H1 (cell line): ENCODE measurements around the gene RALA. TPM values are rescaled to one million over a fixed set of nuclear protein-coding genes. Genes with fewer than 3 reads are reported as not detected.

ENCODE experiments used
- CTCF ChIA-PET: fragments of 300-600 bp; sonication (Branson Sonifier 250); formaldehyde crosslinking; loops from one replicate; lab custom pipeline; 2021; ENCODE audit not compliant: partially characterized antibody; lab: Charles Lee
- POLR2A ChIA-PET: fragments of 300-600 bp; sonication (Branson Sonifier 250); formaldehyde crosslinking; loops from one replicate; lab custom pipeline; 2021; ENCODE audit warnings: inconsistent platforms; ENCODE audit not compliant: partially characterized antibody; lab: Charles Lee
- DNase-seq, 2 experiments: peaks; one replicate each; pipeline versions ENCODE4 v3.0.0 to v3.0.0-alpha.2; 2010 to 2022; ENCODE audit warnings: low spot score in 2 of 2, low read depth in 1 of 2, mixed read lengths in 1 of 2
- FAIRE-seq: peaks from 2 replicates; lab custom pipeline; 2011; peaks lifted over from hg19 to GRCh38; lab: Jason Lieb, UNC
- H2AFZ ChIP-seq: 2 replicates; pipeline ENCODE4 v1.8.1; 2012; ENCODE audit warnings: low read length, inconsistent platforms
- H2AK5ac ChIP-seq: 2 replicates; pipeline ENCODE4 v1.6.1; 2013; ENCODE audit warnings: low read depth, low read length
- H2BK120ac ChIP-seq: replicated peaks from 2 replicates; pipeline ENCODE3; 2013; ENCODE audit warnings: low read depth, low read length, inconsistent platforms
- H2BK12ac ChIP-seq: 2 replicates; pipeline ENCODE4 v1.6.1; 2013; ENCODE audit warnings: low read depth, low read length
- H2BK15ac ChIP-seq: 2 replicates; pipeline ENCODE4 v1.6.1; 2013; ENCODE audit warnings: low read length
- H2BK20ac ChIP-seq: 2 replicates; pipeline ENCODE4 v1.6.1; 2013; ENCODE audit warnings: low read length
- H2BK5ac ChIP-seq: 2 replicates; pipeline ENCODE4 v1.6.1; 2013; ENCODE audit warnings: low read depth, low read length
- H3K14ac ChIP-seq: 2 replicates; pipeline ENCODE4 v1.6.1; 2013; ENCODE audit warnings: inconsistent platforms; ENCODE audit not compliant: insufficient read length
- H3K18ac ChIP-seq: 2 replicates; pipeline ENCODE4 v1.6.1; 2013; ENCODE audit warnings: low read length; ENCODE audit errors: extremely low read depth
- H3K23ac ChIP-seq: 2 replicates; pipeline ENCODE4 v1.6.1; 2013; ENCODE audit warnings: inconsistent platforms; ENCODE audit not compliant: insufficient read length
- H3K23me2 ChIP-seq: 2 replicates; pipeline ENCODE4 v1.6.1; 2013; ENCODE audit warnings: low read depth, low read length
- H3K27ac ChIP-seq: 2 replicates; pipeline ENCODE4 v1.6.1; 2011; ENCODE audit warnings: low read depth, low read length, inconsistent platforms
- H3K27me3 ChIP-seq, 4 experiments: replicated peaks in 1 of 4; 1 replicate in 1 of 4; 2 replicates in 3 of 4; pipeline versions ENCODE4 v1.6.1 to v1.8.1; 2011 to 2013; ENCODE audit warnings: low read length in 3 of 4, mild to moderate bottlenecking in 3 of 4, inconsistent platforms in 2 of 4, mixed read lengths in 2 of 4, moderate library complexity in 1 of 4; ENCODE audit not compliant: control insufficient read depth in 3 of 4, insufficient read depth in 3 of 4; ENCODE audit errors: extremely low read depth in 1 of 4
- H3K36me3 ChIP-seq, 4 experiments: 2 replicates each; pipeline versions ENCODE4 v1.6.1 to v1.8.1; 2011 to 2013; ENCODE audit warnings: mild to moderate bottlenecking in 4 of 4, low read length in 3 of 4, moderate library complexity in 2 of 4, control low read depth in 1 of 4, inconsistent platforms in 1 of 4; ENCODE audit not compliant: insufficient read depth in 4 of 4, control insufficient read depth in 2 of 4
- H3K4ac ChIP-seq: replicated peaks from 2 replicates; pipeline ENCODE3; 2013; ENCODE audit warnings: low read length, low read depth, mixed read lengths, inconsistent platforms; ENCODE audit not compliant: insufficient read length
- H3K4me1 ChIP-seq, 4 experiments: replicated peaks in 1 of 4; 1 replicate in 1 of 4; 2 replicates in 3 of 4; pipeline versions ENCODE4 v1.6.1 to v1.8.1; 2011 to 2013; ENCODE audit warnings: low read length in 3 of 4, inconsistent platforms in 2 of 4, mixed read lengths in 1 of 4; ENCODE audit not compliant: insufficient read depth in 4 of 4, control insufficient read depth in 3 of 4
- H3K4me2 ChIP-seq, 2 experiments: 2 replicates each; pipeline versions ENCODE4 v1.6.1 to v1.8.1; 2011 to 2013; ENCODE audit warnings: low read depth in 2 of 2, low read length in 2 of 2, control low read depth in 1 of 2, inconsistent platforms in 1 of 2, mild to moderate bottlenecking in 1 of 2; ENCODE audit not compliant: insufficient read depth in 1 of 2
- H3K4me3 ChIP-seq, 4 experiments: fragments of 200-600, 300-600 bp in 1 of 4; sonication (generic), shearing (Covaris generic), sonication (Bioruptor Twin) in 1 of 4; 2 replicates each; pipeline versions ENCODE4 v1.5.1 to v1.8.1; 2011 to 2016; ENCODE audit warnings: low read length in 4 of 4, low read depth in 3 of 4, control low read depth in 2 of 4, inconsistent platforms in 2 of 4, mild to moderate bottlenecking in 2 of 4, mixed read lengths in 1 of 4, moderate library complexity in 1 of 4; ENCODE audit not compliant: insufficient read depth in 2 of 4; ENCODE audit errors: extremely low read depth in 1 of 4
- H3K56ac ChIP-seq: replicated peaks from 2 replicates; pipeline ENCODE3; 2013; ENCODE audit warnings: low read depth, mild to moderate bottlenecking, mixed read lengths, low read length, inconsistent platforms; ENCODE audit not compliant: insufficient read length
- H3K79me1 ChIP-seq: 2 replicates; pipeline ENCODE4 v1.6.1; 2013; ENCODE audit warnings: low read depth, low read length, control low read depth
- H3K79me2 ChIP-seq, 2 experiments: 2 replicates each; pipeline versions ENCODE4 v1.6.1 to v1.8.1; 2012 to 2013; ENCODE audit warnings: low read length in 2 of 2, mild to moderate bottlenecking in 2 of 2, inconsistent platforms in 1 of 2; ENCODE audit not compliant: insufficient read depth in 2 of 2, control insufficient read depth in 1 of 2
- H3K9ac ChIP-seq, 4 experiments: replicated peaks in 1 of 4; 1 replicate in 1 of 4; 2 replicates in 3 of 4; pipeline versions ENCODE4 v1.6.1 to v1.8.1; 2011 to 2013; ENCODE audit warnings: low read depth in 3 of 4, low read length in 3 of 4, control low read depth in 2 of 4, mild to moderate bottlenecking in 2 of 4, moderate library complexity in 2 of 4, inconsistent platforms in 1 of 4; ENCODE audit errors: extremely low read depth in 1 of 4
- H3K9me3 ChIP-seq, 2 experiments: 2 replicates each; pipeline versions ENCODE4 v1.6.1 to v1.8.1; 2012 to 2013; ENCODE audit warnings: mild to moderate bottlenecking in 2 of 2, moderate library complexity in 2 of 2, control low read depth in 1 of 2, inconsistent platforms in 1 of 2, low read depth in 1 of 2, low read length in 1 of 2, mixed read lengths in 1 of 2; ENCODE audit not compliant: insufficient read depth in 2 of 2
- H4K20me1 ChIP-seq, 2 experiments: replicated peaks in 1 of 2; 2 replicates each; pipeline versions ENCODE3 to v1.8.1; 2011 to 2013; ENCODE audit warnings: inconsistent platforms in 2 of 2, low read length in 2 of 2, mild to moderate bottlenecking in 1 of 2; ENCODE audit not compliant: insufficient read depth in 2 of 2, control insufficient read depth in 1 of 2
- H4K5ac ChIP-seq: 2 replicates; pipeline ENCODE4 v1.6.1; 2013; ENCODE audit warnings: low read length, low read depth, mixed read lengths, inconsistent platforms; ENCODE audit not compliant: insufficient read length
- H4K8ac ChIP-seq: 2 replicates; pipeline ENCODE4 v1.8.0; 2013; ENCODE audit warnings: mild to moderate bottlenecking, moderate library complexity, low read length, inconsistent platforms; ENCODE audit not compliant: insufficient read depth; ENCODE audit errors: extremely low read depth
- H4K91ac ChIP-seq: replicated peaks from 2 replicates; pipeline ENCODE3; 2013; ENCODE audit warnings: low read length, mixed read lengths, inconsistent platforms; ENCODE audit not compliant: insufficient read length
- KDM1A ChIP-seq: fragments of 200-600, 300-600 bp; sonication (generic); IDR thresholded peaks from 2 replicates; pipeline ENCODE4 v1.7.1; 2016; ENCODE audit warnings: mild to moderate bottlenecking, low read length, borderline replicate concordance
- NRF1 ChIP-seq: IDR thresholded peaks from 2 replicates; pipeline ENCODE4 v1.6.1; 2011; ENCODE audit warnings: mild to moderate bottlenecking, low read depth, low read length, improper control_type of control experiment
- SIRT6 ChIP-seq: IDR thresholded peaks from one replicate; pipeline ENCODE4 v1.7.1; 2012; ENCODE audit warnings: low read length, inconsistent platforms
- WGBS, 2 experiments: shearing (Covaris generic) in 1 of 2; methylation state at CpG; one replicate each; pipeline versions ENCODE4 v1.1.6 to v1.1.7; 2013 to 2015; ENCODE audit warnings: low lambda C conversion rate in 2 of 2, mixed read lengths in 2 of 2, inconsistent platforms in 1 of 2, low coverage in 1 of 2, missing lambda C conversion rate in 1 of 2; ENCODE audit not compliant: insufficient replicate concordance in 2 of 2, insufficient coverage in 1 of 2, insufficient read length in 1 of 2; ENCODE audit errors: extremely low coverage in 1 of 2, missing lambda C conversion rate in 1 of 2; 5-methylcytosine and 5-hydroxymethylcytosine counted together
- polyA plus RNA-seq, 7 experiments: library from polyadenylated mRNA; depleted of rRNA in 3 of 7; stranded (reverse) in 5 of 7; unstranded in 2 of 7; fragments of >200 nt in 5 of 7; fragments of 200-250 nt in 2 of 7; gene quantifications; 1 replicate in 5 of 7; 2 replicates in 1 of 7; 4 replicates in 1 of 7; pipeline versions ENCODE4 v1.2.1 to v1.2.3, GENCODE V29; 2011 to 2013; ENCODE audit warnings: missing spikeins in 2 of 7, mixed read lengths in 2 of 7
- total RNA-seq: library from RNA; stranded (reverse); fragmentation: NEBNext Ultra II Directional; extraction: Animal tissue kit (Norgen Biotek cat#: 25700); gene quantifications from 2 replicates; pipeline ENCODE4 v1.2.1, GENCODE V29; 2021

Gene RALA
- total and polyA plus RNA-seq, 2 of the 8 experiments (the other 6 are each of a cell fraction or from before 2014, with no cell fraction given) = 24.1 to 72.8 TPM

- no peak overlapping the region for H4K91ac ChIP-seq
- no peak overlapping the region for H3K56ac ChIP-seq
- DNase-seq = no peak
- no peak overlapping the region for H3K4me2 ChIP-seq
- H3K14ac ChIP-seq = no peak overlapping the region
- H2BK15ac ChIP-seq = no peak overlapping the region
- no peak overlapping the region for H2AK5ac ChIP-seq
- no peak overlapping the region for H3K4me3 ChIP-seq
- H2AFZ ChIP-seq = no peak overlapping the region
- H4K20me1 ChIP-seq = no peaks in the 10 kb centered on the region
- no peak overlapping the region for H3K4ac ChIP-seq
- no peaks in the 10 kb centered on the region for H3K79me2 ChIP-seq
- H3K4me1 ChIP-seq = peaks cover 4 to 14% (median 5%) of the 10 kb centered on the region in 4 experiments; a peak in 4 of 7 replicates
- no peak overlapping the region for H3K27ac ChIP-seq
- no peaks in the 10 kb centered on the region for H3K79me1 ChIP-seq
- no peak overlapping the region for H4K8ac ChIP-seq
- H3K23ac ChIP-seq = no peak overlapping the region
- no peak overlapping the region for H2BK20ac ChIP-seq
- no peak overlapping the region for H3K9ac ChIP-seq
- ChIA-PET CTCF (interaction anchor here (0.6 to 14.5 kb wide), 5 partner anchors 10 to 221 kb away, joined by 4 to 140 read pairs (median 5); no protein-coding TSS in a partner anchor), POLR2A (interaction anchor here (3.4 kb wide), 1 partner anchor 12 kb away, joined by 17 read pairs; no protein-coding TSS in a partner anchor)
- 92% methylated on average over 14 of the region's 17 CpGs; no CpG with 5 or more reads in 1 of the 2 experiments for WGBS, 2 experiments
- H2BK120ac ChIP-seq = no peak overlapping the region
- no peaks in the 10 kb centered on the region for H3K23me2 ChIP-seq
- peak overlapping the region; percentile 89; the same call in 1 of the 2 replicates for H2BK12ac ChIP-seq
- no peaks in the 10 kb centered on the region for H3K27me3 ChIP-seq
- H3K18ac ChIP-seq = no peak overlapping the region
- H2BK5ac ChIP-seq = no peak overlapping the region; the same call in 1 of the 2 replicates
- peak; percentile 45 for FAIRE-seq
- no peaks in the 10 kb centered on the region for H3K9me3 ChIP-seq
- H3K36me3 ChIP-seq = no peaks in the 10 kb centered on the region
- no peak overlapping the region for H4K5ac ChIP-seq
- no peak for TF ChIP-seq SIRT6
- no peak for TF ChIP-seq NRF1
- TF ChIP-seq KDM1A = no peak
Observed at GRCh38 chr7:39721919-39722597, 98.7 kb downstream of the RALA start.
